Measurements from ENCODE around the gene SLC44A2.

SLC44A2 gene

DNA sequence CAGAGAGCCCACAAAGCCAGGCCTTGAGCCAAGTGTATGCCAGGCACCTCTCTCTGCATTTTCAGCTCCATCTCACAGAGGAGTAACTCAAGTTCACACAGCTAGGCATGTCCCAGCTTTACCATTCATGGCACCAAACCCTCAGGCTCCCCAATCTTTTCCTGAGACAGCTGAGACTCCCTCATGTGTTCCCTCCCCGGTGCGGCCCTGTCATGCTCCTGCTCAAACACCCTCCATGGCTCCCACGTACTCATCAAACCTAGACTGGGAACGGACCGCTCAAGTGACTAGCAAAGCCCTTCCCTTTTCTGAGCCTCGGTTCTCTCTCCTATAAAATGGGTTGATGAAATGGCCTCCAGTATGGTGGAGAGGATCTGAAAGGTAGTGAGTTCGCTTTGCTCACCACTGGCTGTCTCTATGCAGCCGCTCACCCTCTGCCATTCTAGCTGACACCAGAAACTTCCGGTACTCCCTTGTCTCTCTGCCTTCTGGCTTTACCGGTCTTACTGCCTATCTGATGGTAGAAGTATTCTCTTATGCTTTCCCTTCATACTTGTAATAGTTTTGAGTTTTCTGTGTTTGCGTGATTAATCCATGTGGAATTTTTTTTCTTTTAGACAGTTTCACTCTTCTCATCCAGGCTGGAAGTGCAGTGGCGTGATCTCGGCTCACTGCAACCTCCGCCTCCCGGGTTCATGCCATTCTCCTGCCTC is 7.8 kb upstream of the SLC44A2 start:
- no peak for DNase-seq

- DNase-seq, result no peak
Observed at GRCh38 chr19:10618846-10619245, 6.5 kb upstream of the SLC44A2 start.

DNA sequence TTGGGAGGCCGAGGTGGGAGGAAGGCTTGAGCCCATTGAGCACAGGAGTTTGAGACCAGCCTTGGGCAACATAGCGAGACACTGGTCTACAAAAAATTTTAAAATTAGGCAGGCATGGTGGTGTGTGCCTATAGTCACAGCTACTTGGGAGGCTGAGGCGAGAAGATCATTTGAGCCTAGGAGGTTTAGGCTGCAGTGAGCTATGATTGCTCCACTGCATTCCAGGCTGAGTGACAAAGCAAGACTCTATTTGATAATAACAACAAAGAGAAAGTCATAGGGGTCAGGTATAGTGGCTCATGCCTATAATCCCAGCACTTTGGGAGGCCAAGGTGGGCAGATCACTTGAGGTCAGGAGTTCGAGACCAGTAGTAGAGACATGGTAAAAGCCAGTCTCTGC is 4.6 kb upstream of the SLC44A2 start:
- no peak for DNase-seq

- no peak for DNase-seq
Observed at GRCh38 chr19:10621966-10622365, 3.4 kb upstream of the SLC44A2 start.

DNA sequence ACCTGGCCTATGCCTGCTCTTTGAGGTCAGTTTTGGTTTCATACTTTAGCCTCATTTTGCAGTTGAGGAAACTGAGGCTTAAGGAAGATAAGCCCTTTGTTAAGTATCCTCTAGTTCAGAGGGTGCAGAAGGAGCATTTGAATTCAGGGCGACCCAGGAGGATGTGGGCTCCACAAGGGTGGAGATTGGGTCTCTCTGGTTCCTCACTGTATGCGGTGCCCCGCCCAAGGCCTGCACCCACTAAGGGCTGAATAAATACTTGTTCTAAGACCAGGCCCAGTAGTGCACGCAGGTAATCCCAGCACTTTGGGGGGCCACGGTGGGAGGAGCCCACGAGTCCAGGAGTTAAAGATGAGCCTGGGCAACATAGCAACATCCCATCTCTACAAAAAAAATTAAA is 768 bp upstream of the SLC44A2 start:
- no peak for DNase-seq

- no peak for DNase-seq
Observed at GRCh38 chr19:10625762-10626138, 397 bp downstream of the SLC44A2 start.

DNA sequence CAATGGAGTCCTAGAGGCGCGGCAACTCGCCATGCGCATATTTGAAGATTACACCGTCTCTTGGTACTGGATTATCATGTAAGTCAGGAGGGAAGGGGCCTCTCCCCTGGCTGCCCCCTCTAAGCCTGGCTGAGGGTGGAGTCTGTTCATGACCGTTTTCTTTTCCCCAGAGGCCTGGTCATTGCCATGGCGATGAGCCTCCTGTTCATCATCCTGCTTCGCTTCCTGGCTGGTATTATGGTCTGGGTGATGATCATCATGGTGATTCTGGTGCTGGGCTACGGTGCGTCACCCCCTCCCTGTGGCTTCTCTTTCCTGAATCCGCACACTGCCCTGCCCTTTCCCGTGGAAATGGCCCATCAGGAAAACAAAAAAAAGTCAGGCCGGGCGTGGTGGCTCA is 6.5 kb downstream of the SLC44A2 start:
- DNase-seq, result no peak

DNA sequence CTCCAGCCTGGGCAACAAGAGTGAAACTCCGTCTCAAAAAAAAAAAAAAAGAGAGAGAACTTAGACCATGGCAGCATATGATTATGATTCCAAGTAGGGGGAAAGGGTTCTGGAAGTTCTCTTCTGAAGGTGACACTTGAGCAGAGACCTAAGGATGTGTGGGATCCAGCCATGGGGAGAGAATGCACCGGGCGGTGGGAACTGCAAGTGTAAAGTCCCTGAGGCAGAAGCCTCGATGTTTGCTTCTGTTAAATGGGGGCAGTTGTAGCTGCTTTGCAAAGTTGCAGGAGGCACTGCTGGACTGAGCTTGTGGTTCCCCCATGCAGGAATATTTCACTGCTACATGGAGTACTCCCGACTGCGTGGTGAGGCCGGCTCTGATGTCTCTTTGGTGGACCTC is 9.1 kb downstream of the SLC44A2 start:
- no peak for DNase-seq

GRCh38 chr19:10634963-10635362 is 9.6 kb downstream of the SLC44A2 start:
- DNase-seq, result no peak

DNA sequence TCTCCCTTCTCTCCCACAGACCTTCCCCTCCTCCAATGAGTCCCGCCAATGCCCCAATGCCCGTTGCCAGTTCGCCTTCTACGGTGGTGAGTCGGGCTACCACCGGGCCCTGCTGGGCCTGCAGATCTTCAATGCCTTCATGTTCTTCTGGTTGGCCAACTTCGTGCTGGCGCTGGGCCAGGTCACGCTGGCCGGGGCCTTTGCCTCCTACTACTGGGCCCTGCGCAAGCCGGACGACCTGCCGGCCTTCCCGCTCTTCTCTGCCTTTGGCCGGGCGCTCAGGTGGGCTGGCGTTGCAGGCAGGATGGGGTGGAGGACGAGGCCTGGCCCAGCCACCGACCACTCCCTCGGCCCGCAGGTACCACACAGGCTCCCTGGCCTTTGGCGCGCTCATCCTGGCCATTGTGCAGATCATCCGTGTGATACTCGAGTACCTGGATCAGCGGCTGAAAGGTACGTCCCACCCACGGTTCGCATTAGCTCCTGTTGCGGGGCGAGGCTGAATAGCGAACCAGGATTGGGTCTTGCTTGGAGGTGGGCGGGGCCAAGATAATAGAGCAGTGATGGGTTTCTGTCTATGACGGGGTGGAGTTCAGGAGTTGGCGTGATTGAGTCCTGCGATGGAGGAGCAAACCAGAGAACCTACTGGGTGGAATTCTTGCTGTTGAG is 11.1 kb downstream of the SLC44A2 start:
- no peak for DNase-seq

DNA sequence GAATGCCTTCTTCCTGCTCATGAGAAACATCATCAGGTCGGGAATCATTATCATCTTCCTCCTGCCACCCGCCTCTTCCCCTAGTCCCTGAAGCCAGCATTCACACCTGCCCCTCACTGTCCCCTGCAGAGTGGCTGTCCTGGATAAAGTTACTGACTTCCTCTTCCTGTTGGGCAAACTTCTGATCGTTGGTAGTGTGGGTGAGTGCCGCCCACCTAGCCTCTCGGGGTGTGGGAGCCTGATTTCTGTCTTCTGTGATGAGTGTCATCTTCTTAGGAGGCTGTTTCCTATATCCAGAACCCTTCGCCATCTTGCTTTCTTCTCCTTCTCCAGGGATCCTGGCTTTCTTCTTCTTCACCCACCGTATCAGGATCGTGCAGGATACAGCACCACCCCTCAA is 12.5 kb downstream of the SLC44A2 start:
- DNase-seq, result no peak

- no peak for DNase-seq
Observed at GRCh38 chr19:10639836-10640235, 14.5 kb downstream of the SLC44A2 start.

DNA sequence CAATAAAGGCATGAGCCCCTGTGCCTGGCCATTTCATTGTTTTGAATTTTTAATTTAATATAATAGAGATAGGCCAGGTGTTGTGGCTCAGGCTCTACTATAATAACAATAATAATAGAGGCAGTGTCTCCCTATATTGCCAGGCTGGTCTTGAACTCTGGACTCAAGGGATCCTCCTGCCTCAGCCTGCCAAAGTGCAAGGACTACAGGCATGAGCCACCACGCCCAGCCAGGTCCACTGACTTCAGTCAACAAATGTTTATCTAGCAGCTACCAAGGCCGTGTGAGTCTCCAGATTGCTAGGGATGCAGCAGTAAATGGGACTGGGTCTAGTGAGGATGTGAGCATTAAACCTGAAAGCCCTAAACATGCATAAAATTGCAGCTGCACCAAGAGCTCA is 15.0 kb downstream of the SLC44A2 start:
- no peak for DNase-seq

- no peak for DNase-seq
Observed at GRCh38 chr19:10641248-10641647, 15.9 kb downstream of the SLC44A2 start.

DNA sequence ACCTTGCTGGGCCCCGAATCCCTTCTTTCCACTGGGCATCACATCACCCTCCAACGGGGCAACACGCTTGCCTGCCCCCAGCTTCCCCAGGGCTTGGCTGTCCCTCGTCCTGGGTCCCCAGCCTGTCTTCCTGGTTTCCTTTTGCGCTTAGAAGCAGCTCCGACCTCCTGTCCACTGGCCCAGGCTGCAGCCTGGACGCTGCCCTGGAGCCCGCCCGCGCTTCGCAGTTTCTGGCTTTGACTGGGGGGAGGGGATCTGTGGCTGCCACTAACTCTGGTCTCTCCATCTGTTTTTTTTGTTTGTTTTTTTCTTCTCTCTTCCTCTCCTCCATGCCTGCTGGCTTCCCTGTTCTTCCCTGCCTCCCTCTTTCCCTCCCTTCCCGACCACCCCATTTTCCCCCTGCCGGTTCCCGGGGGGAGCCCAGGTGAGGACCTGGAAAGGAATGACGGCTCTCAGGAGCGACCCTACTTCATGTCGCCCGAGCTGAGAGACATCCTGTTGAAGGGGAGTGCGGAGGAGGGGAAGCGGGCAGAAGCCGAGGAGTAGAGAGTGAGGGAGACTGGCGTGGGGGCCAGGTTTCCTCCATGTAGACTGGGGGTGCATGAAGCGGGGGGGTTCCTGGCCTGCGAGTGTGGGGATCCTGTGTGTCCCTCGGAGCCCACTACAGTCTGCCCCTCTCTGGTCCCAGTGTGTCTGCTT is 17.3 kb downstream of the SLC44A2 start:
- DNase-seq, result no peak

DNA sequence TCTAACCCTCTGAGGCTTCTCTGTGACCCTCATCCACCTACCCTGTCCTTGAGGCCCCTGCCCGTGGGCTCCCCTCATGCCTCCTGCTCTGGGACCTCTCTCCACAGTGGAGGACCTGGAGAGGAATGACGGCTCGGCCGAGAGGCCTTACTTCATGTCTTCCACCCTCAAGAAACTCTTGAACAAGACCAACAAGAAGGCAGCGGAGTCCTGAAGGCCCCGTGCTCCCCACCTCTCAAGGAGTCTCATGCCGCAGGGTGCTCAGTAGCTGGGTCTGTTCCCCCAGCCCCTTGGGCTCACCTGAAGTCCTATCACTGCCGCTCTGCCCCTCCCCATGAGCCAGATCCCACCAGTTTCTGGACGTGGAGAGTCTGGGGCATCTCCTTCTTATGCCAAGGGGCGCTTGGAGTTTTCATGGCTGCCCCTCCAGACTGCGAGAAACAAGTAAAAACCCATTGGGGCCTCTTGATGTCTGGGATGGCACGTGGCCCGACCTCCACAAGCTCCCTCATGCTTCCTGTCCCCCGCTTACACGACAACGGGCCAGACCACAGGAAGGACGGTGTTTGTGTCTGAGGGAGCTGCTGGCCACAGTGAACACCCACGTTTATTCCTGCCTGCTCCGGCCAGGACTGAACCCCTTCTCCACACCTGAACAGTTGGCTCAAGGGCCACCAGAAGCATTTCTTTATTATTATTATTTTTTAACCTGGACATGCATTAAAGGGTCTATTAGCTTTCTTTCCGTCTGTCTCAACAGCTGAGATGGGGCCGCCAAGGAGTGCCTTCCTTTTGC is 18.0 kb downstream of the SLC44A2 start:
- no peak for DNase-seq

DNA sequence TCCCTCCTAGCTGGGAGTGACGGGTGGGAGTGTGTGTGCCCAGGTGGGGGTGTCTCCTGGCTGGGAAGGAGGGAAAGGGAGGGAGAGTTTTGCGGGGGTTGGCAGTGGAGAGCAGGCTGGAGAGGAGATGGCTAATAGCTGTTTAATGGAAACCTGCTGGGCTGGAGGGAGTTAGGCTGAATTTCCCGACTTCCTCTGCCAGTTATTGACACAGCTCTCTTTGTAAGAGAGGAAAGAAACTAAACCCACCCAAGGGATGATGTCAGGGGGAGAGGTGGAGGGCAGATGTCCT is 18.6 kb downstream of the SLC44A2 start:
- no peak for DNase-seq

DNA sequence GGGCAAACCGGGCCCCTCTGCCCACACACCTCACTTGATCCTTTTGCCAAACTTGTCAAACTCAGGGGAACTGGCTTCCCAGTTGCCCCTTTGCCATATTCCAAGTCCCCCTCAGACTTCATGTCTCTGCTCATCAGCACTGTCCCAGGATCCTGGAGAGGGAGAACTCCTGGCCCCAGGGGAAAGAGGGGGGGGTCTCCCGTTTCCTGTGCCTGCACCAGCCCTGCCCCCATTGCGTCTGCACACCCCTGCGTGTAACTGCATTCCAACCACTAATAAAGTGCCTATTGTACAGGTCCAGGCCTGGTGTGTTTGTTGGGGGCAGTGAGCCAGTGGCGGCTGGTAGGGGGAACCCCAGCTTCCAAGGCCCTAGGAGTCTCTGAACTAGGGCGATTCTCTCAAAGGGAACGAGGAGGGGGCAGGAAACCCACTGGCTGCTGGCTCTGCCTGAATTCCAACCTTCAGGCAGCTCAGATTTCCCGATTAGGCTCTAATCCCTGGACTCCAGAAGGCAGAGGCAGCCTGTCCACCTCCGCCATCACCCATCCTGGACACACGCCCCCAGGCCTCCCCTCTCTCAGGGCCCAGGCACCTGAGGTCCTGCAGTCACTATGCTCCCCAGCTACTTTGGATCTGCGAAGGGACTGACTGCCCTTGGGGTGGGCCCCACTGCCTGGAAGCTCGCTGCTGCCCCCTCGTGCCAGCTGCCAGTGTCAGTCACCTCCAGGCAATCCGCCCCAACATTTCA is 19.1 kb downstream of the SLC44A2 start:
- DNase-seq, result peak; percentile 89

DNA sequence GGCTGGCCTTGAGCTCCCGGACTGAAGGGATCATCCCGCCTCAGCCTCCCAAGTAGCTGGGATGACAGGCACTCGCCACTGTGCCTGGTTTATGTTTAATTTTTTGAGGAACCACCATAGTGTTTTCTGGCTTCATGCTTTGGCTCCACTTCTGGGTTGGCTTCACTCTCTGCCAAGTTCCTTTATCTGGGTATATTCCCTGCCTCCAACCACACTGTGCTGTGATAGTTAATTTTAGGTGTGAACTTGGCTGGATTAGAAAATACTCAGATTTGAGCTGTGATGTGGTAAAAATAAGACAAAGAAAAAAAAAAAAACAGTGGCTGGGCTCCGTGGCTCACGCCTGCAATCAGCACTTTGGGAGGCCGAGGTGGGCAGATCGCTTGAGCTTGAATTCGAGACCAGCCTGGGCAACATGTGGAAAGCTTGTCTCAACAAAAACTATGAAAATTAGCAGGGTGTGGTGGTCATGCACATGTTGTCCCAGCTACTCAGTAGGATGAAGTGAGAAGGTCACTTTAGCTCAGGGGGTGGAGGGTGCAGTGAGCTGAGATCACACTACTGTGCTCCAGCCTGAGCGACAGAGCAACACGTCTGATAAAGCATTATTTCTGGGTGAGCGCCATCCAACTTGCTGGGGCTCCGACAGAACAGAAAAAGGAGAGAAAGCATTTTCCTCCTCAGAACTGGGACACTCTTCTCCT is 21.3 kb downstream of the SLC44A2 start:
- no peak for DNase-seq

- DNase-seq, result no peak
Observed at GRCh38 chr19:10648360-10648759, 23.0 kb downstream of the SLC44A2 start.

DNA sequence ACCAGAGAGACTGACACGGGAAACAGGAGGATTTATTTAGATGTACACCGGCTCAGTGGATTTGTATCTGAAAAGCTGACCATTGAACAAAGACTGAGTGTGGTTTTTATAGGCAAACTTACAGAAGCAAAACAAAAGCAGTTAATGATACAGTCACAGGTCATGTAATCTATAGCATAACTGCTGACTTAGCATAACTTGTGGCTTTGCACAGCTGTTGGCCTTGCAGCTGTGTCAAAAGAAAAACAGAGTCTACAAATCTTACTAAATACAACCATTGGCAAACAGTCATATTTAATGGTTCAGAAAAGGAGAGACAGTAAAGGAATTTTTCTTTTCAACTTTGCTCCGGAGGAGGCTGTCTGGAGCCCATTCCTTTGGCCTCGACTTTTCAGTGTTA is 26.5 kb downstream of the SLC44A2 start:
- DNase-seq, result no peak

DNA sequence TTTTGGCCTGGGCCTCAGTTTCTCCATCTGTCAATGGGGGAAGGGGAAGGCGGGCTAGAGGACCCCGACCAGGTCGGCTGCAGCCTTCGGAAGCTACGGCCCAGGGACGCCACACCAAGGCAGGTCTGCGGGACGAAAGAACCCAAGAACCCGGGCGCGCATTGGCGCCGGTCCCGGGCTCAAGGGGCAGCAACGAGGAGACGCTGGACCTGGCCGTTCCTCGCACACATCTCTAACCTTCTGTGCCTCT is 28.1 kb downstream of the SLC44A2 start:
- no peak for DNase-seq

Data from activated CD4-positive, alpha-beta T cell treated with anti-CD3 and anti-CD28 coated beads, Interleukin-2, amount 50 U/mL, for 1 hour (primary cell).